Activated naive CD4-positive, alpha-beta T cell treated with anti-CD3 and anti-CD28 coated beads for 36 hours (primary cell): ENCODE data around the gene ZBTB22. TPM values are rescaled to one million over a fixed set of nuclear protein-coding genes. Genes with fewer than 3 reads are reported as not detected.
"Not testable (repeated sequence)": the region's sequence is repeated elsewhere in the genome, so short reads cannot be mapped to it uniquely, and the experiment has no call there.

ENCODE experiments used
- CTCF ChIA-PET: fragments of 350-600 bp; sonication (Branson Sonifier 250); formaldehyde crosslinking; loops from one replicate; lab custom pipeline; 2021; ENCODE audit warnings: antibody characterized with exemption; lab: Charles Lee
- DNase-seq: peaks from one replicate; pipeline ENCODE4 v3.0.0-alpha.2; 2020
- H3K27ac Mint-ChIP-seq: one replicate; pipeline ENCODE4 v1.8.0; 2021; ENCODE audit warnings: mild to moderate bottlenecking, mixed read lengths
- H3K27me3 Mint-ChIP-seq: one replicate; pipeline ENCODE4 v1.8.0; 2021; ENCODE audit warnings: low read depth, mixed read lengths
- H3K36me3 Mint-ChIP-seq: one replicate; pipeline ENCODE4 v1.8.0; 2021; ENCODE audit warnings: low read depth, mixed read lengths
- H3K4me1 Mint-ChIP-seq: one replicate; pipeline ENCODE4 v1.8.0; 2021; ENCODE audit warnings: low read depth, mixed read lengths
- H3K4me3 Mint-ChIP-seq: one replicate; pipeline ENCODE4 v1.8.0; 2021; ENCODE audit warnings: mild to moderate bottlenecking, moderate library complexity, mixed read lengths
- H3K9me3 Mint-ChIP-seq: one replicate; pipeline ENCODE4 v1.8.0; 2021; ENCODE audit warnings: mixed read lengths
- intact Hi-C: fragments of 100-400 bp; cut with micrococcal nuclease; formaldehyde crosslinking; loops from one replicate; pipeline ENCODE4 v1.15.1; 2023
- total RNA-seq, 2 experiments: library from RNA; stranded (reverse); gene quantifications; one replicate each; pipeline ENCODE4 v1.2.3, GENCODE V29; 2021

ZBTB22 gene, protein sequence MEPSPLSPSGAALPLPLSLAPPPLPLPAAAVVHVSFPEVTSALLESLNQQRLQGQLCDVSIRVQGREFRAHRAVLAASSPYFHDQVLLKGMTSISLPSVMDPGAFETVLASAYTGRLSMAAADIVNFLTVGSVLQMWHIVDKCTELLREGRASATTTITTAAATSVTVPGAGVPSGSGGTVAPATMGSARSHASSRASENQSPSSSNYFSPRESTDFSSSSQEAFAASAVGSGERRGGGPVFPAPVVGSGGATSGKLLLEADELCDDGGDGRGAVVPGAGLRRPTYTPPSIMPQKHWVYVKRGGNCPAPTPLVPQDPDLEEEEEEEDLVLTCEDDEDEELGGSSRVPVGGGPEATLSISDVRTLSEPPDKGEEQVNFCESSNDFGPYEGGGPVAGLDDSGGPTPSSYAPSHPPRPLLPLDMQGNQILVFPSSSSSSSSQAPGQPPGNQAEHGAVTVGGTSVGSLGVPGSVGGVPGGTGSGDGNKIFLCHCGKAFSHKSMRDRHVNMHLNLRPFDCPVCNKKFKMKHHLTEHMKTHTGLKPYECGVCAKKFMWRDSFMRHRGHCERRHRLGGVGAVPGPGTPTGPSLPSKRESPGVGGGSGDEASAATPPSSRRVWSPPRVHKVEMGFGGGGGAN
- 1 to 10 TPM; 8.8 to 9.0 TPM for total RNA-seq

- Mint-ChIP-seq H3K36me3 (peaks cover 39% of the 10 kb centered on the region), H3K27me3 (no peaks in the 10 kb centered on the region), H3K4me1 (peaks cover 72% of the 10 kb centered on the region), H3K9me3 (no peaks in the 10 kb centered on the region), H3K4me3 (peak within 1 kb of the TSS; percentile 94), H3K27ac (peak within 1 kb of the TSS; percentile 95)
- CTCF ChIA-PET = interaction anchor here (0.6 to 2.3 kb wide), 10 partner anchors 18 to 290 kb away, joined by 3 to 16 read pairs (median 4); no protein-coding TSS in a partner anchor
- DNase-seq = peak; percentile 97
- intact Hi-C loops = loop anchor here (1.0 to 10.0 kb wide), 2 partner anchors 73 to 473 kb away; partner anchors contain the start of genes KIFC1 and PSMB8
Observed at GRCh38 chr6:33317669-33318425, at the start of gene ZBTB22. ZBTB22 (minus strand) TSS chr6:33317744; CDS start chr6:33316916, 828 bp downstream.

- Mint-ChIP-seq H3K4me3 (no peak overlapping the region), H3K36me3 (no peaks in the 10 kb centered on the region), H3K27me3 (no peaks in the 10 kb centered on the region), H3K9me3 (no peaks in the 10 kb centered on the region), H3K4me1 (no peaks in the 10 kb centered on the region), H3K27ac (no peak overlapping the region)
- CTCF ChIA-PET = interaction anchor here (0.9 kb wide), 1 partner anchor 8 kb away, joined by 3 read pairs; no protein-coding TSS in a partner anchor
- DNase-seq = no peak
- intact Hi-C loops = no loop called here
Observed at GRCh38 chr6:33367009-33367714, 49.6 kb upstream of the ZBTB22 start.

- H3K27me3 Mint-ChIP-seq, H3K4me1 Mint-ChIP-seq, H3K27ac Mint-ChIP-seq, H3K4me3 Mint-ChIP-seq, DNase-seq, H3K36me3 Mint-ChIP-seq, H3K9me3 Mint-ChIP-seq, intact Hi-C loops: not testable (repeated sequence)
- CTCF ChIA-PET = interaction anchor here (0.6 to 1.2 kb wide), 2 partner anchors 20 to 47 kb away, joined by 3 to 4 read pairs; no protein-coding TSS in a partner anchor
Observed at GRCh38 chr6:33365206-33365971, 47.8 kb upstream of the ZBTB22 start.

GRCh38 chr6:33364475-33365205 is 47.1 kb upstream of the ZBTB22 start:
- H3K27me3 Mint-ChIP-seq = not testable (repeated sequence)

GRCh38 chr6:33363486-33363885 is 45.9 kb upstream of the ZBTB22 start:
- H3K9me3 Mint-ChIP-seq, H3K36me3 Mint-ChIP-seq, DNase-seq, H3K27ac Mint-ChIP-seq, H3K4me1 Mint-ChIP-seq, H3K27me3 Mint-ChIP-seq, intact Hi-C loops, H3K4me3 Mint-ChIP-seq: not testable (repeated sequence)
- CTCF ChIA-PET = interaction anchor here (0.8 kb wide), 1 partner anchor 238 kb away, joined by 3 read pairs; no protein-coding TSS in a partner anchor

More at GRCh38 chr6:33364475-33365205, 47.1 kb upstream of the ZBTB22 start:
- H3K4me3 Mint-ChIP-seq, DNase-seq, H3K27ac Mint-ChIP-seq, H3K9me3 Mint-ChIP-seq, H3K4me1 Mint-ChIP-seq, H3K36me3 Mint-ChIP-seq, intact Hi-C loops: not testable (repeated sequence)
- CTCF ChIA-PET = interaction anchor here (0.6 to 0.8 kb wide), 8 partner anchors 47 to 1654 kb away, joined by 3 to 9 read pairs (median 4); no protein-coding TSS in a partner anchor

DNA sequence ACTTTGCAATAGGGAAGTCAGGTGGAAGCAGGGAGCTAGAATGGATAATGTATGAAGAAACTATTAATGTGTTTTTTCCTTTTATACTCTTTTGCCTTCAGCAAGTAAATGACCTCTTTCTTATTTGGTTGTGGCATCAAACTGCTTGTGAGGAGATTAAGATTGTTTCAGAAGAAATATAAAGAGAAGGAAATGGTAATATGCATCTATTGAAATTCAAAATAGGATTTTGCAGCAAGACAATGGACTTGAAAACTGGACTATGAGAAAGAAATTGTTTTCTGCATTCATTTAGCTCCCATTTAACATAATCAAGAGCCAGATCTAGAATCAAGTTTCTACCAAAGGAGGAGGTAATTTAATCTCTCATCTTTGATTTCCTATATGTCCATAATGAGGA is 41.8 kb upstream of the ZBTB22 start:
- no peak overlapping the region for H3K27ac Mint-ChIP-seq

GRCh38 chr6:33357160-33357871 is 39.8 kb upstream of the ZBTB22 start:
- H3K4me1 Mint-ChIP-seq, CTCF ChIA-PET, H3K9me3 Mint-ChIP-seq, DNase-seq, H3K27me3 Mint-ChIP-seq, intact Hi-C loops, H3K36me3 Mint-ChIP-seq, H3K27ac Mint-ChIP-seq, H3K4me3 Mint-ChIP-seq: not testable (repeated sequence)

More for the DNA sequence above, 41.8 kb upstream of the ZBTB22 start:
- H3K27me3 Mint-ChIP-seq = no peaks in the 10 kb centered on the region
- no peaks in the 10 kb centered on the region for H3K9me3 Mint-ChIP-seq
- no peaks in the 10 kb centered on the region for H3K4me1 Mint-ChIP-seq
- CTCF ChIA-PET = interaction anchor here (0.7 to 1.2 kb wide), 2 partner anchors 8 to 480 kb away, joined by 3 read pairs; no protein-coding TSS in a partner anchor
- intact Hi-C loops = no loop called here
- no peak overlapping the region for H3K4me3 Mint-ChIP-seq
- no peak for DNase-seq
- no peaks in the 10 kb centered on the region for H3K36me3 Mint-ChIP-seq

DNA sequence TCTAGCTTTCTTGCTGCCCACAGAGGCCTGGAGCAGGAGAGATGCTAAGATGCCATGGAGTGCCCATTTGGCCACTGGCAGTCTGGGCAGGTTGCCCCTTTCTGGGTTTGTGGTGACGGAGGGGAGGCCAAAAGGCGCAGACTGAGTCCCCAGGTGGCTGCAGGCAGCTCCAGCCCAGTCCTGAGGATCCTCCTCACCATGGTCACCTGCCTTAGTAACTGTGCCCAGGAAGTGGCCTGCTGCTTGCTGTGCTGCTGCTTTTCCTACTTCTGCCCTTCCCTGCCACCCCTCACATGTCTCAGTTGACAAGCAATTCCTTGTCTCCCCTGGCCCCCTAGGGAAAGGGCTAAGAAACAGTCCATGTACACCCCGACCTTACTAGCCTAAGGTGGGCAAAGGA is 38.8 kb upstream of the ZBTB22 start:
- Mint-ChIP-seq H3K4me1 (no peaks in the 10 kb centered on the region), H3K27ac (no peak overlapping the region), H3K36me3 (no peaks in the 10 kb centered on the region), H3K4me3 (no peak overlapping the region), H3K9me3 (no peaks in the 10 kb centered on the region), H3K27me3 (no peaks in the 10 kb centered on the region)
- intact Hi-C loops = no loop called here
- CTCF ChIA-PET = no interaction called here
- no peak for DNase-seq

DNA sequence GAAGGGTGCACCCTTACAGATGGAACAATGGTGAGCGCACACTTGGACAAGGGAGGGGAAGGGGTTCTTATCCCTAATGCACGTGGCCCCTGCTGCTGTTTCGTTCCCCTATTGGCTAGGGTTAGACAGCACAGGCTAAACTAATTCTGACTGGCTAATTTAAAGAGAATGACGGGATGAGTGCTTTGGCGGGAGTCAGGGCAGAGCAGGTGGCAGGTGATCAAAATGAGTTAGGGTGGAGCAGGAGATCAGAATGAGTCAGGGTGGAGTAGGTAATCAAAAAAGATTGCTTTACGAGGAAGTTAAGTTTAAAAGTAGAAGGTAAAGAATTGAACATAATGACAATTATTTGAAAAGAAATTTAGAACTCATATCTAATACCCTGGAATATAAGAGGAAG is 38.3 kb upstream of the ZBTB22 start:
- intact Hi-C loops = not testable (repeated sequence)

DNA sequence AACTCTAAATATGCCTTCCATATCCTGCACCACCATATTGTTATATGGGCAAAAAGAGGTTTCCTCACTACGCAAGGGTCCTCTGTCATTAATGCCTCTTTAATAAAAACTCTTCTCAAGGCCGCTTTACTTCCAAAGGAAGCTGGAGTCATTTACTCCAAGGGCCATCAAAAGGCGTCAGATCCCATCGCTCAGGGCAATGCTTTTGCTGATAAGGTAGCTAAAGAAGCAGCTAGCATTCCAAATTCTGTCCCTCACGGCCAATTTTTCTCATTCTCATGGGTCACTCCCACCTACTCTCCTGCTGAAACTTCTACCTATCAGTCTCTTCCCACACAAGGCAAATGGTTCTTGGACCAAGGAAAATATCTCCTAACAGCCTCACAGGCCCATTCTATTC is 30.3 kb upstream of the ZBTB22 start:
- Mint-ChIP-seq H3K36me3 (no peaks in the 10 kb centered on the region), H3K9me3 (no peaks in the 10 kb centered on the region), H3K27ac (no peak overlapping the region), H3K4me3 (no peak overlapping the region), H3K4me1 (peaks cover 20% of the 10 kb centered on the region), H3K27me3 (no peaks in the 10 kb centered on the region)
- DNase-seq = no peak
- intact Hi-C loops = loop anchor here (10.0 kb wide), 1 partner anchor 233 kb away; no protein-coding TSS in a partner anchor
- CTCF ChIA-PET = no interaction called here

More for the DNA sequence above, 38.3 kb upstream of the ZBTB22 start:
- H3K27me3 Mint-ChIP-seq, H3K9me3 Mint-ChIP-seq, H3K4me3 Mint-ChIP-seq, H3K27ac Mint-ChIP-seq, CTCF ChIA-PET, H3K4me1 Mint-ChIP-seq, H3K36me3 Mint-ChIP-seq, DNase-seq: not testable (repeated sequence)
